HepG2 (cell line): Measurements from ENCODE around the gene UCN. TPM values are rescaled to one million over a fixed set of nuclear protein-coding genes. Genes with fewer than 3 reads are reported as not detected.

ENCODE experiments used
- AGO1 ChIP-seq: fragments of 200-400 bp; formaldehyde crosslinking; IDR thresholded peaks from 2 replicates; pipeline ENCODE4 v1.6.1; 2017; ENCODE audit warnings: mild to moderate bottlenecking, low read depth, low read length, moderate library complexity; ENCODE audit not compliant: poor library complexity, severe bottlenecking
- BRD4 ChIP-seq: sonication (generic); formaldehyde crosslinking; IDR thresholded peaks from 2 replicates; pipeline ENCODE4 v1.4.0; 2020; ENCODE audit warnings: missing genetic modification reagents
- DPF2 ChIP-seq: sonication (generic); formaldehyde crosslinking; IDR thresholded peaks from 2 replicates; pipeline ENCODE4 v1.4.0; 2020; ENCODE audit warnings: mild to moderate bottlenecking, low read depth, missing genetic modification reagents, borderline replicate concordance
- ELF3 ChIP-seq: IDR thresholded peaks from 2 replicates; pipeline ENCODE4 v1.6.1; 2016; ENCODE audit warnings: missing genetic modification reagents, missing compliant biosample characterization
- HCFC1 ChIP-seq: fragments of 150-350 bp; IDR thresholded peaks from 2 replicates; pipeline ENCODE4 v1.6.1; 2014; ENCODE audit warnings: low read depth, low read length
- MTA3 ChIP-seq: sonication (generic); formaldehyde crosslinking; IDR thresholded peaks from 2 replicates; pipeline ENCODE4 v1.4.0; 2020; ENCODE audit warnings: missing genetic modification reagents
- MXD4 ChIP-seq: IDR thresholded peaks from 2 replicates; pipeline ENCODE4 v1.6.1; 2016; ENCODE audit warnings: mild to moderate bottlenecking, missing biosample characterization, missing genetic modification reagents
- NFYC ChIP-seq: IDR thresholded peaks from 2 replicates; pipeline ENCODE4 v1.6.1; 2016; ENCODE audit warnings: missing genetic modification reagents, missing compliant biosample characterization
- NR2C2 ChIP-seq: sonication (generic); formaldehyde crosslinking; IDR thresholded peaks from 2 replicates; pipeline ENCODE4 v1.4.0; 2020; ENCODE audit warnings: missing genetic modification reagents, mild to moderate bottlenecking, moderate library complexity, borderline replicate concordance
- PCBP2 ChIP-seq: fragments of 200-400 bp; formaldehyde crosslinking; optimal IDR thresholded peaks from 2 replicates; pipeline ENCODE3; 2018; ENCODE audit warnings: low read length, low read depth; ENCODE audit not compliant: poor library complexity, severe bottlenecking
- SIN3A ChIP-seq: IDR thresholded peaks from 2 replicates; pipeline ENCODE4 v1.6.1; 2011; ENCODE audit warnings: low read depth, mild to moderate bottlenecking, control low read depth, low read length, borderline replicate concordance
- SNAI1 ChIP-seq: sonication (generic); formaldehyde crosslinking; IDR thresholded peaks from 2 replicates; pipeline ENCODE4 v1.5.0; 2020; ENCODE audit warnings: mild to moderate bottlenecking, missing genetic modification reagents, borderline replicate concordance
- SOX13 ChIP-seq, 3 experiments: fragments of 450-650 bp in 1 of 3; sonication (generic) in 1 of 3; formaldehyde crosslinking in 1 of 3; IDR thresholded peaks in 2 of 3; conservative IDR thresholded peaks in 1 of 3; 2 replicates each; pipeline versions ENCODE4 v1.5.0 to v1.6.1; 2016 to 2020; ENCODE audit warnings: antibody characterized with exemption in 1 of 3, mild to moderate bottlenecking in 1 of 3, missing compliant biosample characterization in 1 of 3, missing genetic modification reagents in 1 of 3, moderate library complexity in 1 of 3
- ZNF235 ChIP-seq: sonication (generic); formaldehyde crosslinking; IDR thresholded peaks from 2 replicates; pipeline ENCODE4 v1.8.1; 2023; ENCODE audit warnings: mild to moderate bottlenecking, missing genetic modification reagents, borderline replicate concordance
- ZNF326 ChIP-seq: sonication (generic); formaldehyde crosslinking; IDR thresholded peaks from 2 replicates; pipeline ENCODE4 v1.4.0; 2020; ENCODE audit warnings: missing genetic modification reagents, borderline replicate concordance
- ZNF329 ChIP-seq: sonication (generic); formaldehyde crosslinking; IDR thresholded peaks from 2 replicates; pipeline ENCODE4 v1.9.0; 2021; ENCODE audit warnings: low read depth, mild to moderate bottlenecking, missing genetic modification reagents
- ZNF510 ChIP-seq: sonication (generic); formaldehyde crosslinking; IDR thresholded peaks from 2 replicates; pipeline ENCODE4 v1.4.0; 2020; ENCODE audit warnings: low read depth, mild to moderate bottlenecking, missing genetic modification reagents
- ZNF564 ChIP-seq: sonication (generic); formaldehyde crosslinking; IDR thresholded peaks from 2 replicates; pipeline ENCODE4 v1.8.1; 2023; ENCODE audit warnings: mild to moderate bottlenecking, missing genetic modification reagents
- ZNF749 ChIP-seq: sonication (generic); formaldehyde crosslinking; IDR thresholded peaks from 2 replicates; pipeline ENCODE4 v1.8.0; 2022; ENCODE audit warnings: mild to moderate bottlenecking, missing genetic modification reagents, moderate library complexity, borderline replicate concordance
- polyA plus RNA-seq, 8 experiments: library from polyadenylated mRNA; depleted of rRNA in 3 of 8; stranded (reverse) in 7 of 8; unstranded in 1 of 8; fragments of >200 nt; fragmentation: Illumina TruSeq in 4 of 8; extraction: Trizol in 4 of 8; gene quantifications; 2 replicates each; pipeline versions ENCODE4 v1.2.1 to v1.2.3, GENCODE V29; 2011 to 2016; ENCODE audit warnings: low read depth in 4 of 8, missing spikeins in 1 of 8, mixed read lengths in 1 of 8; ENCODE audit not compliant: insufficient read depth in 1 of 8
- total RNA-seq, 5 experiments: library from RNA; depleted of rRNA; stranded (reverse); fragments of >200 nt; fragmentation: Illumina TruSeq; extraction: Trizol; gene quantifications; 2 replicates each; pipeline ENCODE4 v1.2.3, GENCODE V29; 2016; ENCODE audit warnings: low read depth in 1 of 5
- TF ChIP-seq, protein P1 (sequence below): sonication (generic); formaldehyde crosslinking; IDR thresholded peaks from 2 replicates; pipeline ENCODE4 v1.4.0; 2020; ENCODE audit warnings: missing genetic modification reagents, borderline replicate concordance
- TF ChIP-seq, protein P2 (sequence below): sonication (generic); formaldehyde crosslinking; IDR thresholded peaks from 2 replicates; pipeline ENCODE4 v1.4.0; 2020; ENCODE audit warnings: low read depth, mild to moderate bottlenecking, missing genetic modification reagents
- TF ChIP-seq, protein P3 (sequence below): sonication (generic); formaldehyde crosslinking; IDR thresholded peaks from 2 replicates; pipeline ENCODE4 v1.5.0; 2020; ENCODE audit warnings: mild to moderate bottlenecking, missing genetic modification reagents

Gene UCN
- total and polyA plus RNA-seq, 2 of the 13 experiments (the other 11 are each of a cell fraction or from before 2014, with no cell fraction given): 1.2 to 2.3 TPM

DNA sequence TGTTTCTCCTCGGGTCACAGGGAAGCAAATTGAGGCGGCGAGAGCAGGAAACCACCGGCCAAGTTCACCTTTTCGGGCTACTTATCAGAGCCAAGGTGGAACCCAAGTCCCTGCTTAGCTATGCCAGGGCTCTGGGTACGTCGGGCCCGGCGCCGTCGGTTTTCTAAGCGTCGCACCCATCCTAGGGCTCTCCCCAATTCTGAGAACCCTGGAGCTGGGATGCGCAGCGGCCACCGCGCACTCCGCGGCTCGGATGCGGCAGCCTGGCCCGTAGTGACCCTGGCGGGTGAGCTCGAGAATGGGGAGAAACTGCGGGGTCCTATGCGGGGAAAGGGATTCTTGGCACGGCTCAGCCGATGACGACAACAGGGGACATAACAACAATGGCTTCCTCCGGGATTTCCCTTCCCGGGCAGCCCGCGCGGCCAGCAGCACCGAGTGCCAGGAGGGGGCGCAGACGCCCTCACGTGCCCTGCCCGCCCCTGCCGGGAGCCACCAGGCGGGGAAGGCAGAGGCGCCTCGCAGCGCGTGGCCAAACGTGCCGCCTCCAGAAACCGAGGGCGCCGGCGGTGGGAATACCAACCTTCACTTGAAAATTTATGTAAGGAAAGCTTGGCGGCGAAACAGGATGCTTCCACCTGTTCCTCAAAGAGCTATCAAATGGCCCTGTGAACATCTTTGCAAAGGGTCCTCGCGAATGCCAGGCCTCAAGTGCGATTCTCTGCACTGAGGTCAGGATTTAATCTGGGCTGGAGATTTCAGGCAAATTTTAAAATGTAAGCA lies 43.3 kb downstream of the UCN start (continued):
- TF ChIP-seq NR2C2 (CRISPR knock-in tag) (no peak), MTA3 (CRISPR knock-in tag) (no peak), ELF3 (CRISPR knock-in tag) (peak; percentile 59), SIN3A (0 out of 2 replicates have a peak, but pooled peaks have one; percentile 36), DPF2 (no peak), ZNF329 (CRISPR knock-in tag) (peak; percentile 69; the same call in 1 of the 2 replicates), ZNF326 (no peak), AGO1 (peak; percentile 73), ZNF235 (no peak), HCFC1 (no peak), ZNF749 (CRISPR knock-in tag) (0 out of 2 replicates have a peak, but pooled peaks have one; percentile 41), ZNF510 (no peak), ZNF564 (CRISPR knock-in tag) (0 out of 2 replicates have a peak, but pooled peaks have one; percentile 58), NFYC (CRISPR knock-in tag) (peak; percentile 42), MXD4 (CRISPR knock-in tag) (0 out of 2 replicates have a peak, but pooled peaks have one; percentile 78), SNAI1 (CRISPR knock-in tag) (no peak), SOX13 (IDR thresholded peaks at IDR 0.05) (no peak; the same call in 1 of the 2 replicates), SOX13 (CRISPR knock-in tag; conservative IDR thresholded peaks at IDR 0.05 in 1 of 2, IDR thresholded peaks at IDR 0.05 in 1 of 2) (peak in 1 of 2 experiments; percentile 61; a peak in 1 of 4 replicates), BRD4 (CRISPR knock-in tag) (no peak), PCBP2 (no peak)
- TF ChIP-seq, protein P1, sequence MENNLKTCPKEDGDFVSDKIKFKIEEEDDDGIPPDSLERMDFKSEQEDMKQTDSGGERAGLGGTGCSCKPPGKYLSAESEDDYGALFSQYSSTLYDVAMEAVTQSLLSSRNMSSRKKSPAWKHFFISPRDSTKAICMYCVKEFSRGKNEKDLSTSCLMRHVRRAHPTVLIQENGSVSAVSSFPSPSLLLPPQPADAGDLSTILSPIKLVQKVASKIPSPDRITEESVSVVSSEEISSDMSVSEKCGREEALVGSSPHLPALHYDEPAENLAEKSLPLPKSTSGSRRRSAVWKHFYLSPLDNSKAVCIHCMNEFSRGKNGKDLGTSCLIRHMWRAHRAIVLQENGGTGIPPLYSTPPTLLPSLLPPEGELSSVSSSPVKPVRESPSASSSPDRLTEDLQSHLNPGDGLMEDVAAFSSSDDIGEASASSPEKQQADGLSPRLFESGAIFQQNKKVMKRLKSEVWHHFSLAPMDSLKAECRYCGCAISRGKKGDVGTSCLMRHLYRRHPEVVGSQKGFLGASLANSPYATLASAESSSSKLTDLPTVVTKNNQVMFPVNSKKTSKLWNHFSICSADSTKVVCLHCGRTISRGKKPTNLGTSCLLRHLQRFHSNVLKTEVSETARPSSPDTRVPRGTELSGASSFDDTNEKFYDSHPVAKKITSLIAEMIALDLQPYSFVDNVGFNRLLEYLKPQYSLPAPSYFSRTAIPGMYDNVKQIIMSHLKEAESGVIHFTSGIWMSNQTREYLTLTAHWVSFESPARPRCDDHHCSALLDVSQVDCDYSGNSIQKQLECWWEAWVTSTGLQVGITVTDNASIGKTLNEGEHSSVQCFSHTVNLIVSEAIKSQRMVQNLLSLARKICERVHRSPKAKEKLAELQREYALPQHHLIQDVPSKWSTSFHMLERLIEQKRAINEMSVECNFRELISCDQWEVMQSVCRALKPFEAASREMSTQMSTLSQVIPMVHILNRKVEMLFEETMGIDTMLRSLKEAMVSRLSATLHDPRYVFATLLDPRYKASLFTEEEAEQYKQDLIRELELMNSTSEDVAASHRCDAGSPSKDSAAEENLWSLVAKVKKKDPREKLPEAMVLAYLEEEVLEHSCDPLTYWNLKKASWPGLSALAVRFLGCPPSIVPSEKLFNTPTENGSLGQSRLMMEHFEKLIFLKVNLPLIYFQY (CRISPR knock-in tag): no peak
- TF ChIP-seq, protein P2, sequence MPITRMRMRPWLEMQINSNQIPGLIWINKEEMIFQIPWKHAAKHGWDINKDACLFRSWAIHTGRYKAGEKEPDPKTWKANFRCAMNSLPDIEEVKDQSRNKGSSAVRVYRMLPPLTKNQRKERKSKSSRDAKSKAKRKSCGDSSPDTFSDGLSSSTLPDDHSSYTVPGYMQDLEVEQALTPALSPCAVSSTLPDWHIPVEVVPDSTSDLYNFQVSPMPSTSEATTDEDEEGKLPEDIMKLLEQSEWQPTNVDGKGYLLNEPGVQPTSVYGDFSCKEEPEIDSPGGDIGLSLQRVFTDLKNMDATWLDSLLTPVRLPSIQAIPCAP: no peak
- TF ChIP-seq, protein P3, sequence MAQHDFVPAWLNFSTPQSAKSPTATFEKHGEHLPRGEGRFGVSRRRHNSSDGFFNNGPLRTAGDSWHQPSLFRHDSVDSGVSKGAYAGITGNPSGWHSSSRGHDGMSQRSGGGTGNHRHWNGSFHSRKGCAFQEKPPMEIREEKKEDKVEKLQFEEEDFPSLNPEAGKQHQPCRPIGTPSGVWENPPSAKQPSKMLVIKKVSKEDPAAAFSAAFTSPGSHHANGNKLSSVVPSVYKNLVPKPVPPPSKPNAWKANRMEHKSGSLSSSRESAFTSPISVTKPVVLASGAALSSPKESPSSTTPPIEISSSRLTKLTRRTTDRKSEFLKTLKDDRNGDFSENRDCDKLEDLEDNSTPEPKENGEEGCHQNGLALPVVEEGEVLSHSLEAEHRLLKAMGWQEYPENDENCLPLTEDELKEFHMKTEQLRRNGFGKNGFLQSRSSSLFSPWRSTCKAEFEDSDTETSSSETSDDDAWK (CRISPR knock-in tag): no peak
